CD4-positive, alpha-beta memory T cell (primary cell): ENCODE results near the gene USP14. TPM values are rescaled to one million over a fixed set of nuclear protein-coding genes. Genes with fewer than 3 reads are reported as not detected.
A peak's percentile ranks its signal among the peaks of the same experiment; 100 is the strongest.

Source experiments
- CTCF ChIA-PET: fragments of 350-600 bp; sonication (Branson Sonifier 250); formaldehyde crosslinking; loops from one replicate; lab custom pipeline; 2021; ENCODE audit warnings: inconsistent platforms; ENCODE audit not compliant: partially characterized antibody; lab: Charles Lee
- POLR2A ChIA-PET: fragments of 350-600 bp; sonication (Branson Sonifier 250); formaldehyde crosslinking; loops from one replicate; lab custom pipeline; 2021; ENCODE audit not compliant: partially characterized antibody; lab: Charles Lee
- DNase-seq, 5 donors: peaks; one replicate each; pipeline versions ENCODE4 v3.0.0 to v3.0.0-alpha.2; 2020 to 2022; ENCODE audit warnings: mixed read lengths in 1 of 5
- H3K27ac ChIP-seq: one replicate; pipeline ENCODE4 v1.7.0; 2013; ENCODE audit warnings: low read depth, low read length
- H3K27me3 ChIP-seq: 2 replicates; pipeline ENCODE4 v1.7.0; 2013; ENCODE audit warnings: mild to moderate bottlenecking, low read length, moderate library complexity; ENCODE audit not compliant: insufficient read depth
- H3K36me3 ChIP-seq: 2 replicates; pipeline ENCODE4 v1.7.0; 2013; ENCODE audit warnings: mild to moderate bottlenecking, low read length, moderate library complexity; ENCODE audit not compliant: insufficient read depth
- H3K4me1 ChIP-seq: 2 replicates; pipeline ENCODE4 v1.7.0; 2013; ENCODE audit warnings: mild to moderate bottlenecking, low read length, moderate library complexity; ENCODE audit not compliant: insufficient read depth
- H3K4me3 ChIP-seq, 2 donors: one replicate each; pipeline ENCODE4 v1.7.0; 2013; ENCODE audit warnings: low read length in 2 of 2, mild to moderate bottlenecking in 1 of 2
- H3K9me3 ChIP-seq, 2 donors: one replicate each; pipeline ENCODE4 v1.7.0; 2013; ENCODE audit warnings: low read length in 2 of 2, control low read depth in 1 of 2; ENCODE audit not compliant: control insufficient read depth in 1 of 2
- H3K27ac Mint-ChIP-seq, 7 donors: one replicate each; pipeline ENCODE4 v1.8.0; 2020 to 2021; ENCODE audit warnings: mixed read lengths in 7 of 7, mild to moderate bottlenecking in 6 of 7, inconsistent platforms in 3 of 7, moderate library complexity in 3 of 7
- H3K27me3 Mint-ChIP-seq, 2 donors: one replicate each; pipeline ENCODE4 v1.8.0; 2020 to 2021; ENCODE audit warnings: mixed read lengths in 2 of 2
- H3K36me3 Mint-ChIP-seq, 2 donors: one replicate each; pipeline ENCODE4 v1.8.0; 2020 to 2021; ENCODE audit warnings: mixed read lengths in 2 of 2, inconsistent platforms in 1 of 2, mild to moderate bottlenecking in 1 of 2
- H3K4me1 Mint-ChIP-seq, 4 donors: one replicate each; pipeline ENCODE4 v1.8.0; 2020 to 2021; ENCODE audit warnings: mixed read lengths in 4 of 4, mild to moderate bottlenecking in 1 of 4
- H3K4me3 Mint-ChIP-seq, 8 donors: one replicate each; pipeline ENCODE4 v1.8.0; 2020 to 2021; ENCODE audit warnings: mixed read lengths in 8 of 8, mild to moderate bottlenecking in 7 of 8, moderate library complexity in 6 of 8, inconsistent platforms in 3 of 8
- H3K9me3 Mint-ChIP-seq, 8 donors: one replicate each; pipeline ENCODE4 v1.8.0; 2020 to 2021; ENCODE audit warnings: mixed read lengths in 8 of 8, mild to moderate bottlenecking in 5 of 8, inconsistent platforms in 3 of 8, moderate library complexity in 1 of 8
- intact Hi-C: fragments of 100-400 bp; cut with micrococcal nuclease; formaldehyde crosslinking; loops from one replicate; pipeline ENCODE4 v1.15.1; 2023
- polyA plus RNA-seq, 2 donors: library from polyadenylated mRNA; unstranded; fragments of 300-500 nt; fragmentation: Illumina TruSeq; gene quantifications; one replicate each; pipeline ENCODE4 v1.2.3, GENCODE V29; 2021
- total RNA-seq, 2 experiments: library from RNA; stranded (reverse); gene quantifications; one replicate each; pipeline ENCODE4 v1.2.3, GENCODE V29; 2021

The USP14 gene
- total and polyA plus RNA-seq, 4 experiments from 2014 or later, result 33.3 to 55.9 (median 43.1) TPM

- Mint-ChIP-seq H3K9me3 (no peaks in the 10 kb centered on the region), H3K27me3 (no peaks in the 10 kb centered on the region), H3K36me3 (peaks cover 61 to 77% of the 10 kb centered on the region in 2 donors), H3K4me3 (no peak overlapping the region), H3K27ac (no peak overlapping the region), H3K4me1 (peaks cover 0 to 2% (median 0%) of the 10 kb centered on the region in 4 donors)
- no peak overlapping the region for H3K4me3 ChIP-seq
- no peaks in the 10 kb centered on the region for H3K4me1 ChIP-seq
- intact Hi-C loops, result no loop called here
- ChIA-PET CTCF (no interaction called here), POLR2A (no interaction called here)
- H3K36me3 ChIP-seq, result peaks cover 57% of the 10 kb centered on the region
- no peaks in the 10 kb centered on the region for H3K27me3 ChIP-seq
- no peak overlapping the region for H3K27ac ChIP-seq
- no peaks in the 10 kb centered on the region for H3K9me3 ChIP-seq
- no peak for DNase-seq
These were observed 92.3 kb downstream of the USP14 start for GRCh38 chr18:250685-251084.

GRCh38 chr18:251572-251971 is 93.2 kb downstream of the USP14 start:
- H3K27me3 Mint-ChIP-seq, result no peaks in the 10 kb centered on the region
- H3K4me1 Mint-ChIP-seq, result peaks cover 0 to 2% (median 0%) of the 10 kb centered on the region in 4 donors
- DNase-seq, result no peak
- Histone ChIP-seq H3K4me3 (no peak overlapping the region), H3K9me3 (no peaks in the 10 kb centered on the region), H3K27ac (no peak overlapping the region), H3K36me3 (peaks cover 64% of the 10 kb centered on the region), H3K27me3 (no peaks in the 10 kb centered on the region), H3K4me1 (no peaks in the 10 kb centered on the region)
- H3K4me3 Mint-ChIP-seq, result no peak overlapping the region
- ChIA-PET CTCF (interaction anchor here (1.2 kb wide), 1 partner anchor 11 kb away, joined by 3 read pairs; no protein-coding TSS in a partner anchor), POLR2A (no interaction called here)
- no peak overlapping the region for H3K27ac Mint-ChIP-seq
- peaks cover 62 to 79% of the 10 kb centered on the region in 2 donors for H3K36me3 Mint-ChIP-seq
- intact Hi-C loops, result no loop called here
- H3K9me3 Mint-ChIP-seq, result no peaks in the 10 kb centered on the region

GRCh38 chr18:253121-253520 is 94.8 kb downstream of the USP14 start:
- H3K4me3 Mint-ChIP-seq, result no peak overlapping the region
- H3K27ac Mint-ChIP-seq, result no peak overlapping the region
- no peak for DNase-seq
- peaks cover 64% of the 10 kb centered on the region for H3K36me3 ChIP-seq
- H3K36me3 Mint-ChIP-seq, result peaks cover 72 to 84% of the 10 kb centered on the region in 2 donors
- intact Hi-C loops, result no loop called here
- no peaks in the 10 kb centered on the region for H3K27me3 ChIP-seq
- no peaks in the 10 kb centered on the region for H3K4me1 ChIP-seq
- H3K9me3 ChIP-seq, result no peaks in the 10 kb centered on the region
- ChIA-PET POLR2A (no interaction called here), CTCF (no interaction called here)
- no peak overlapping the region for H3K4me3 ChIP-seq
- H3K9me3 Mint-ChIP-seq, result no peaks in the 10 kb centered on the region
- H3K4me1 Mint-ChIP-seq, result peaks cover 0 to 3% (median under 1%) of the 10 kb centered on the region in 4 donors
- no peak overlapping the region for H3K27ac ChIP-seq
- no peaks in the 10 kb centered on the region for H3K27me3 Mint-ChIP-seq

GRCh38 chr18:255171-255570 is 96.8 kb downstream of the USP14 start:
- Histone ChIP-seq H3K4me3 (no peak overlapping the region), H3K27ac (no peak overlapping the region), H3K27me3 (no peaks in the 10 kb centered on the region), H3K9me3 (no peaks in the 10 kb centered on the region), H3K4me1 (no peaks in the 10 kb centered on the region), H3K36me3 (peaks cover 62% of the 10 kb centered on the region)
- no peak for DNase-seq
- H3K4me3 Mint-ChIP-seq, result no peak overlapping the region
- H3K4me1 Mint-ChIP-seq, result peaks cover 0 to 5% (median 1%) of the 10 kb centered on the region in 4 donors
- intact Hi-C loops, result no loop called here
- H3K27me3 Mint-ChIP-seq, result no peaks in the 10 kb centered on the region
- H3K9me3 Mint-ChIP-seq, result no peaks in the 10 kb centered on the region
- ChIA-PET POLR2A (interaction anchor here (1.7 kb wide), 1 partner anchor 13 kb away, joined by 5 read pairs; the partner anchor contains the start of gene THOC1), CTCF (no interaction called here)
- peaks cover 71 to 81% of the 10 kb centered on the region in 2 donors for H3K36me3 Mint-ChIP-seq
- H3K27ac Mint-ChIP-seq, result no peak overlapping the region

GRCh38 chr18:260547-260946 is 102.2 kb downstream of the USP14 start:
- Histone ChIP-seq H3K4me3 (no peak overlapping the region), H3K27me3 (no peaks in the 10 kb centered on the region), H3K4me1 (no peaks in the 10 kb centered on the region), H3K27ac (no peak overlapping the region), H3K36me3 (peaks cover 51% of the 10 kb centered on the region), H3K9me3 (no peaks in the 10 kb centered on the region)
- POLR2A ChIA-PET, result no interaction called here
- Mint-ChIP-seq H3K27me3 (no peaks in the 10 kb centered on the region), H3K4me1 (peaks cover 2 to 11% (median 5%) of the 10 kb centered on the region in 4 donors), H3K9me3 (peaks cover 0 to 1% (median 0%) of the 10 kb centered on the region in 8 donors), H3K4me3 (no peak overlapping the region), H3K27ac (no peak overlapping the region), H3K36me3 (peaks cover 55 to 74% of the 10 kb centered on the region in 2 donors)
- DNase-seq, result no peak
- CTCF ChIA-PET, result no interaction called here
- intact Hi-C loops, result loop anchor here (10.0 kb wide), 1 partner anchor 354 kb away; no protein-coding TSS in a partner anchor

GRCh38 chr18:261398-262073 is 103.2 kb downstream of the USP14 start:
- H3K4me3 Mint-ChIP-seq, result no peak overlapping the region
- peaks cover 52 to 69% of the 10 kb centered on the region in 2 donors for H3K36me3 Mint-ChIP-seq
- H3K27me3 Mint-ChIP-seq, result no peaks in the 10 kb centered on the region
- Histone ChIP-seq H3K4me1 (peaks cover 5% of the 10 kb centered on the region), H3K4me3 (no peak overlapping the region), H3K9me3 (no peaks in the 10 kb centered on the region), H3K36me3 (peaks cover 41% of the 10 kb centered on the region), H3K27me3 (no peaks in the 10 kb centered on the region), H3K27ac (no peak overlapping the region)
- no peak for DNase-seq
- peak overlapping the region in 3 of 7 donors; percentile 5 to 58 (median 48) for H3K27ac Mint-ChIP-seq
- peaks cover 8 to 17% (median 14%) of the 10 kb centered on the region in 4 donors for H3K4me1 Mint-ChIP-seq
- intact Hi-C loops, result loop anchor here (10.0 kb wide), 1 partner anchor 353 kb away; no protein-coding TSS in a partner anchor
- ChIA-PET CTCF (interaction anchor here (1.0 kb wide), 1 partner anchor 9 kb away, joined by 3 read pairs; no protein-coding TSS in a partner anchor), POLR2A (no interaction called here)
- peaks cover 0 to 1% (median 0%) of the 10 kb centered on the region in 8 donors for H3K9me3 Mint-ChIP-seq
